DOHH2 (cell line): ENCODE results near the gene IGF2BP3.

ENCODE experiments used
- EZH2phosphoT487 ChIP-seq: fragments of 200-600 bp; sonication (generic); IDR thresholded peaks from 2 replicates; pipeline ENCODE4 v1.6.1; 2017; ENCODE audit warnings: borderline replicate concordance, mild to moderate bottlenecking, antibody characterized with exemption, low read length, moderate library complexity, mixed read lengths
- TF ChIP-seq, protein P1 (sequence below): fragments of 200-600 bp; sonication (generic); IDR thresholded peaks from one replicate; pipeline ENCODE4 v1.5.1; 2014; ENCODE audit warnings: antibody characterized with exemption, mild to moderate bottlenecking, low read depth, low read length; ENCODE audit not compliant: poor library complexity, severe bottlenecking

GRCh38 chr7:23264916-23265458, 205.3 kb downstream of the IGF2BP3 start:
- TF ChIP-seq, protein P1, sequence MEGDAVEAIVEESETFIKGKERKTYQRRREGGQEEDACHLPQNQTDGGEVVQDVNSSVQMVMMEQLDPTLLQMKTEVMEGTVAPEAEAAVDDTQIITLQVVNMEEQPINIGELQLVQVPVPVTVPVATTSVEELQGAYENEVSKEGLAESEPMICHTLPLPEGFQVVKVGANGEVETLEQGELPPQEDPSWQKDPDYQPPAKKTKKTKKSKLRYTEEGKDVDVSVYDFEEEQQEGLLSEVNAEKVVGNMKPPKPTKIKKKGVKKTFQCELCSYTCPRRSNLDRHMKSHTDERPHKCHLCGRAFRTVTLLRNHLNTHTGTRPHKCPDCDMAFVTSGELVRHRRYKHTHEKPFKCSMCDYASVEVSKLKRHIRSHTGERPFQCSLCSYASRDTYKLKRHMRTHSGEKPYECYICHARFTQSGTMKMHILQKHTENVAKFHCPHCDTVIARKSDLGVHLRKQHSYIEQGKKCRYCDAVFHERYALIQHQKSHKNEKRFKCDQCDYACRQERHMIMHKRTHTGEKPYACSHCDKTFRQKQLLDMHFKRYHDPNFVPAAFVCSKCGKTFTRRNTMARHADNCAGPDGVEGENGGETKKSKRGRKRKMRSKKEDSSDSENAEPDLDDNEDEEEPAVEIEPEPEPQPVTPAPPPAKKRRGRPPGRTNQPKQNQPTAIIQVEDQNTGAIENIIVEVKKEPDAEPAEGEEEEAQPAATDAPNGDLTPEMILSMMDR, result no peak
- TF ChIP-seq EZH2phosphoT487, result no peak
